CD14-positive monocyte (primary cell): Measurements from ENCODE around the gene PPIF. TPM values are rescaled to one million over a fixed set of nuclear protein-coding genes. Genes with fewer than 3 reads are reported as not detected.

ENCODE experiments used
- DNase-seq, 3 donors: peaks; one replicate each; pipeline ENCODE4 v3.0.0-alpha.2; 2011 to 2022
- H2AFZ ChIP-seq: 2 replicates; pipeline ENCODE4 v1.6.0; 2012; ENCODE audit warnings: mild to moderate bottlenecking, low read depth, low read length, inconsistent platforms; ENCODE audit not compliant: insufficient read depth, poor library complexity, severe bottlenecking
- H3K27ac ChIP-seq, 2 donors: 1 replicate in 1 of 2; 2 replicates in 1 of 2; pipeline ENCODE4 v1.5.1; 2012 to 2013; ENCODE audit warnings: low read length in 2 of 2, control low read depth in 1 of 2, inconsistent platforms in 1 of 2, low read depth in 1 of 2, mild to moderate bottlenecking in 1 of 2
- H3K27me3 ChIP-seq, 2 donors: one replicate each; pipeline versions ENCODE4 v1.6.0 to v1.6.1; 2011 to 2013; ENCODE audit warnings: low read length in 2 of 2; ENCODE audit not compliant: control insufficient read depth in 2 of 2, insufficient read depth in 2 of 2
- H3K36me3 ChIP-seq, 2 donors: replicated peaks in 1 of 2; 1 replicate in 1 of 2; 2 replicates in 1 of 2; pipeline versions ENCODE4 v1.5.1 to v1.6.1; 2012 to 2013; ENCODE audit warnings: low read length in 2 of 2, control low read depth in 1 of 2, inconsistent platforms in 1 of 2, mild to moderate bottlenecking in 1 of 2; ENCODE audit not compliant: insufficient read depth in 2 of 2, control insufficient read depth in 1 of 2
- H3K4me1 ChIP-seq, 2 donors: 1 replicate in 1 of 2; 2 replicates in 1 of 2; pipeline versions ENCODE4 v1.5.1 to v1.6.1; 2012 to 2013; ENCODE audit warnings: low read length in 2 of 2, control low read depth in 1 of 2, inconsistent platforms in 1 of 2, mild to moderate bottlenecking in 1 of 2, moderate library complexity in 1 of 2; ENCODE audit not compliant: insufficient read depth in 2 of 2, control insufficient read depth in 1 of 2
- H3K4me2 ChIP-seq: replicated peaks from 2 replicates; pipeline ENCODE3; 2012; ENCODE audit warnings: low read length, moderate library complexity, mild to moderate bottlenecking; ENCODE audit not compliant: poor library complexity, severe bottlenecking; ENCODE audit errors: extremely low read depth
- H3K4me3 ChIP-seq, 3 experiments: fragments of 200-600 bp in 1 of 3; sonication (generic) in 1 of 3; replicated peaks in 1 of 3; 1 replicate in 2 of 3; 2 replicates in 1 of 3; pipeline ENCODE4 v1.5.1; 2011 to 2013; ENCODE audit warnings: low read length in 3 of 3, mild to moderate bottlenecking in 3 of 3, control low read depth in 2 of 3, low read depth in 2 of 3, inconsistent platforms in 1 of 3, moderate library complexity in 1 of 3
- H3K79me2 ChIP-seq: 2 replicates; pipeline ENCODE4 v1.6.0; 2012; ENCODE audit warnings: mild to moderate bottlenecking, control low read depth, inconsistent platforms, low read length, moderate library complexity; ENCODE audit not compliant: insufficient read depth
- H3K9ac ChIP-seq: 2 replicates; pipeline ENCODE4 v1.6.0; 2017; ENCODE audit warnings: low read length, mild to moderate bottlenecking; ENCODE audit not compliant: insufficient read depth, poor library complexity, severe bottlenecking
- H3K9me3 ChIP-seq, 2 donors: replicated peaks in 1 of 2; 1 replicate in 1 of 2; 2 replicates in 1 of 2; pipeline versions ENCODE4 v1.5.1 to v1.6.1; 2012 to 2013; ENCODE audit warnings: low read length in 2 of 2, control low read depth in 1 of 2; ENCODE audit not compliant: control insufficient read depth in 1 of 2, insufficient read depth in 1 of 2
- H4K20me1 ChIP-seq: 2 replicates; pipeline ENCODE4 v1.6.0; 2012; ENCODE audit warnings: mild to moderate bottlenecking, low read length, control low read depth, moderate library complexity; ENCODE audit not compliant: insufficient read depth
- H3K27ac Mint-ChIP-seq, 7 donors: one replicate each; pipeline ENCODE4 v1.8.0; 2020; ENCODE audit warnings: mild to moderate bottlenecking in 7 of 7, mixed read lengths in 7 of 7, moderate library complexity in 6 of 7, inconsistent platforms in 2 of 7
- H3K27me3 Mint-ChIP-seq, 3 donors: one replicate each; pipeline ENCODE4 v1.8.0; 2021 to 2022; ENCODE audit warnings: low read depth in 3 of 3, mild to moderate bottlenecking in 3 of 3, mixed read lengths in 3 of 3, moderate library complexity in 3 of 3, inconsistent platforms in 1 of 3
- H3K36me3 Mint-ChIP-seq, 2 donors: one replicate each; pipeline ENCODE4 v1.8.0; 2020; ENCODE audit warnings: mixed read lengths in 2 of 2, inconsistent platforms in 1 of 2, mild to moderate bottlenecking in 1 of 2
- H3K4me1 Mint-ChIP-seq: one replicate; pipeline ENCODE4 v1.8.0; 2020; ENCODE audit warnings: mild to moderate bottlenecking, mixed read lengths
- H3K4me3 Mint-ChIP-seq, 2 donors: one replicate each; pipeline ENCODE4 v1.8.0; 2020; ENCODE audit warnings: mild to moderate bottlenecking in 2 of 2, mixed read lengths in 2 of 2, moderate library complexity in 1 of 2
- H3K9me3 Mint-ChIP-seq, 7 donors: one replicate each; pipeline ENCODE4 v1.8.0; 2020 to 2022; ENCODE audit warnings: mixed read lengths in 7 of 7, mild to moderate bottlenecking in 6 of 7, moderate library complexity in 6 of 7, inconsistent platforms in 2 of 7
- CTCF ChIP-seq: fragments of 200-600 bp; IDR thresholded peaks from one replicate; pipeline ENCODE4 v1.8.0; 2022; ENCODE audit warnings: antibody characterized with exemption, mild to moderate bottlenecking
- WGBS: methylation state at CpG from one replicate; pipeline ENCODE4 v1.1.5; 2013; ENCODE audit warnings: missing lambda C conversion rate; ENCODE audit not compliant: insufficient coverage; 5-methylcytosine and 5-hydroxymethylcytosine counted together
- intact Hi-C, 2 donors: fragments of 100-400 bp; cut with micrococcal nuclease; formaldehyde crosslinking; loops; one replicate each; pipeline versions ENCODE4 v1.15.0 to v1.15.1; 2023
- polyA plus RNA-seq, 3 donors: library from polyadenylated mRNA; depleted of rRNA in 1 of 3; unstranded in 2 of 3; stranded (reverse) in 1 of 3; fragments of 300-500 nt in 2 of 3; fragments of >200 nt in 1 of 3; fragmentation: Illumina TruSeq in 2 of 3; gene quantifications; 1 replicate in 2 of 3; 2 replicates in 1 of 3; pipeline ENCODE4 v1.2.3, GENCODE V29; 2012 to 2021

Gene PPIF
- polyA plus RNA-seq, 3 donors = 36.6 to 1,064 (median 52.3) TPM

- Histone ChIP-seq H3K36me3 (peaks cover 5 to 33% of the 10 kb centered on the region in 2 donors), H3K4me2 (no peak overlapping the region), H3K27me3 (no peaks in the 10 kb centered on the region), H4K20me1 (no peaks in the 10 kb centered on the region), H3K9ac (no peak overlapping the region), H3K79me2 (no peaks in the 10 kb centered on the region), H3K9me3 (no peaks in the 10 kb centered on the region), H2AFZ (no peak overlapping the region), H3K27ac (no peak overlapping the region), H3K4me1 (peaks cover 0 to 4% of the 10 kb centered on the region in 2 donors), H3K4me3 (no peak overlapping the region)
- 98% methylated on average over 9 of the region's 12 CpGs for WGBS
- DNase-seq = no peak
- peaks cover 44 to 47% of the 10 kb centered on the region in 2 donors for H3K36me3 Mint-ChIP-seq
- no peak for TF ChIP-seq CTCF
- H3K4me1 Mint-ChIP-seq = no peaks in the 10 kb centered on the region
- intact Hi-C loops = no loop called here
- no peaks in the 10 kb centered on the region for H3K9me3 Mint-ChIP-seq
- no peak overlapping the region for H3K4me3 Mint-ChIP-seq
- peaks cover 1 to 7% (median 2%) of the 10 kb centered on the region in 3 donors for H3K27me3 Mint-ChIP-seq
- no peak overlapping the region for H3K27ac Mint-ChIP-seq
These were observed 36.8 kb downstream of the PPIF start for GRCh38 chr10:79383974-79384606.

- Histone ChIP-seq H4K20me1 (no peaks in the 10 kb centered on the region), H3K4me3 (no peak overlapping the region), H2AFZ (no peak overlapping the region), H3K27me3 (no peaks in the 10 kb centered on the region), H3K27ac (no peak overlapping the region), H3K4me2 (no peak overlapping the region), H3K4me1 (peaks cover 0 to 4% of the 10 kb centered on the region in 2 donors), H3K9ac (no peak overlapping the region), H3K36me3 (peaks cover 5 to 37% of the 10 kb centered on the region in 2 donors), H3K79me2 (no peaks in the 10 kb centered on the region), H3K9me3 (no peaks in the 10 kb centered on the region)
- Mint-ChIP-seq H3K4me3 (no peak overlapping the region), H3K9me3 (no peaks in the 10 kb centered on the region), H3K27me3 (peaks cover 1 to 6% (median 2%) of the 10 kb centered on the region in 3 donors), H3K36me3 (peaks cover 46 to 51% of the 10 kb centered on the region in 2 donors), H3K27ac (no peak overlapping the region), H3K4me1 (no peaks in the 10 kb centered on the region)
- DNase-seq = no peak
- no peak for TF ChIP-seq CTCF
- intact Hi-C loops = no loop called here
- WGBS = 100% methylated on average over 9 of the region's 14 CpGs
These were observed 37.6 kb downstream of the PPIF start for GRCh38 chr10:79384773-79385391.
